CD4-positive, alpha-beta T cell treated with Interleukin-6 for 4 hours (primary cell): ENCODE results near the gene GNRHR.

Experiments used
- DNase-seq: peaks from one replicate; pipeline ENCODE4 v3.0.0-alpha.2; 2020; ENCODE audit warnings: mixed read lengths

Gene GNRHR

DNA sequence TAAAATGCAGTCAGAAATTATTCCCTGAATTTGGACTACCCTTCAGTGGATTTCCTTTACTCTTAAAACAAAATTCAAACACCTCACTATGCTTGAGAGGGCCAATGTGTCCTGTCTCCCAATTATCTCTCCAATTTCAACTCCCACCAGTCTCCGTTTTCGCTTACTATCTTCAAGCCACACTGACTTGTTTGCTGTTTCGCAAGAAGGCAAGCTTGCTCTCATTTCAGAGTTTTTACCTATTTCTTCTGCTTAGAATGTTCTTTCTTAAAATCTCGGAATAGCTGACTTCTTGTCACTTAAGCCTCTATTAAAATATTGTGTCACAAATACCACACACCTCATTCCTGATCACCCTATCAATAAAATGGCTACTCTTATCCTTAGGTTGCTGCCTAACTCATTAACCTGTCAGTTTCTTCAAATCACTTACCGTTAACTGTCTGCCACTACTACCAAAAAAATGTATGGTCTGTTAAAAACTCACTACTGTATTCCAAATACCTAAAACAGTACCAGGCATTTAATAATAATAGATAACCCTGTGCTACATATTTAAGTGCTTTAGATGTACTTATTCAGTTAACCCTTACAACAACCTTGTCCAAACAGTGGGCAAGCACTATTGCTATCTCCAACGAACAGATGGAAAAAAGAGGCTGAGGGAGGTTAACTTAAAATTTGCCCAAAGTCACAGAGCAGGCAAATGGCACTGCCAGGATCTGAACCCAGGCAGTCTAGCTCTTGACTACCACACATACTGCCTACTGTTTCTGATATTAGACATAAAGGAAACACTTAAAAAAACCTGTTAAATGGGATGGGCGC is 56.1 kb downstream of the GNRHR start:
- no peak for DNase-seq

DNA sequence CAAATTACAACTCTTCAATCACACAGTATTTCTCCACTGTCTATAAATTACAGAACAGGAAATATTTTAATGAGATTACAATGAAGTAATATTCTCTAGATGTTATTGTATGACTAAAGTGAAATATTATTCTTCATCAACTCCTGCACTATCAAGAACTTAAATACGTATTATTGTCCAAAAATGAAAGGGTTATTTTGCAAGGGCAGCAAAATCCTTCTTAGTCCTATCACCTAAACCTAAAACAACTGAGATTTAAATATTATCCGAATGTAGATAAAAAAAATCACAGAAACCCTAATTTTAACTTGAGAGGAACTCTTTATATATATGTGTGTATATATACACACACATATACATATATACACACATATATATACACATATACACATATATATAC is 58.1 kb downstream of the GNRHR start:
- DNase-seq, result no peak

DNA sequence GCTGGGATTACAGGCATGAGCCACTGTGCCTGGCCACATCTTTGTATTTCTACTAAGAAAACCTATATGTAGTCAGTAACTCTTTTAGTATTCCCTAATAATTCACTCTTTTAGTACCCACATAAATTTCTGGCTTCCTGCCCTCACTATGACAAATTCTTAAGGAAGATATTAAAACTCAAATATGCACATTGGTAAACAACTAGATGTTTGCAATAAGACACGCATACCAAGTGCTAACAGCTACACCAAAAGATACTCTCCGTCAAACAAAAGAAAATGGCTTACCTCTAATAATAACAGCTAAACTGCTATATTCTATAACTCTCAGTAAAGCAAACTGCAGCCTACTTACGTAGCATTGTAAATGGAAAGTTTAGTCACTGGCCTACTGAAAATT is 59.5 kb downstream of the GNRHR start:
- no peak for DNase-seq

DNA sequence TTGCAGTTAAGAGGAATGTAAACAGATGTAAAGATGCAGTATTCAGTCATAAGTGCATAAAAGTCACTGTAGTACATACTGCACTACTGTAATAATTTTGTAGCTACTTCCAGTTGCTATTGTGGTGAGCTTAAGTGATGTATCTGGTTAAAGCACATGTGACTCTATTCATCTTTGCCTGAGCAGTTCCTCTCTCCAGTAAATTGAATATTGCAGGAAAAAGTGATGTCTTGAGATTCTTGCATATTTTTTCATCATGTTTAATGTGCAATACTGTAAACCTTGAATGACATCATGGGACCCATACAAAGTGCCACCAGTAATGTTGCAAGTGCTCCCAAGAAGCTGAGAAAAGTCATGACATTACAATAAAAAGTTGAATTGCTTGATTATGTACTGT is 62.9 kb downstream of the GNRHR start:
- DNase-seq, result no peak
